Neural progenitor cell (in vitro differentiated cells): ENCODE results near the gene GABARAPL2. TPM values are rescaled to one million over a fixed set of nuclear protein-coding genes. Genes with fewer than 3 reads are reported as not detected.

Experiments
- DNase-seq: peaks from one replicate; pipeline ENCODE4 v3.0.0-alpha.2; 2016; ENCODE audit warnings: low spot score
- H2AFZ ChIP-seq: fragments of 200-600 bp; sonication (generic); replicated peaks from 2 replicates; pipeline ENCODE4 v1.6.1; 2016; ENCODE audit warnings: antibody characterized with exemption
- H3F3A ChIP-seq: fragments of 200-600 bp; sonication (generic); 2 replicates; pipeline ENCODE4 v1.6.1; 2016; ENCODE audit warnings: antibody characterized with exemption, low read depth
- H3K27ac ChIP-seq: fragments of 200-600 bp; sonication (generic); 2 replicates; pipeline ENCODE4 v1.5.1; 2016; ENCODE audit warnings: mild to moderate bottlenecking
- H3K27me3 ChIP-seq: fragments of 200-600 bp; sonication (generic); 2 replicates; pipeline ENCODE4 v1.6.1; 2016; ENCODE audit warnings: mild to moderate bottlenecking, moderate library complexity
- H3K36me3 ChIP-seq: fragments of 200-600 bp; sonication (generic); 2 replicates; pipeline ENCODE4 v1.5.1; 2016
- H3K4me1 ChIP-seq: fragments of 200-600 bp; sonication (generic); 2 replicates; pipeline ENCODE4 v1.6.1; 2016; ENCODE audit warnings: mixed run types
- H3K4me2 ChIP-seq: fragments of 200-600 bp; sonication (generic); 2 replicates; pipeline ENCODE4 v1.6.1; 2016
- H3K4me3 ChIP-seq: fragments of 200-600 bp; sonication (generic); 2 replicates; pipeline ENCODE4 v1.5.1; 2016
- H3K79me2 ChIP-seq: fragments of 200-600 bp; sonication (generic); 2 replicates; pipeline ENCODE4 v1.6.1; 2016; ENCODE audit warnings: low read depth
- H3K9ac ChIP-seq: fragments of 200-600 bp; sonication (generic); 2 replicates; pipeline ENCODE4 v1.6.1; 2016
- H3K9me3 ChIP-seq: fragments of 200-600 bp; sonication (generic); 2 replicates; pipeline ENCODE4 v1.5.1; 2016; ENCODE audit warnings: low read depth
- H4K20me1 ChIP-seq: fragments of 200-600 bp; sonication (generic); 2 replicates; pipeline ENCODE4 v1.6.1; 2016; ENCODE audit warnings: low read depth
- H3K27ac Mint-ChIP-seq: 3 replicates; pipeline ENCODE4 v1.8.0; 2021; ENCODE audit warnings: mixed read lengths
- H3K27me3 Mint-ChIP-seq: 2 replicates; pipeline ENCODE4 v1.8.0; 2022; ENCODE audit warnings: low read depth, mild to moderate bottlenecking, inconsistent platforms, moderate library complexity, mixed read lengths; ENCODE audit not compliant: insufficient read depth
- H3K36me3 Mint-ChIP-seq: 3 replicates; pipeline ENCODE4 v1.8.0; 2021; ENCODE audit warnings: mixed read lengths
- H3K4me1 Mint-ChIP-seq: 3 replicates; pipeline ENCODE4 v1.8.0; 2021; ENCODE audit warnings: mixed read lengths
- H3K4me3 Mint-ChIP-seq: 3 replicates; pipeline ENCODE4 v1.8.0; 2021; ENCODE audit warnings: mild to moderate bottlenecking, moderate library complexity, mixed read lengths
- H3K9me3 Mint-ChIP-seq: 3 replicates; pipeline ENCODE4 v1.8.0; 2020; ENCODE audit warnings: mixed read lengths
- CTCF ChIP-seq: fragments of 200-600 bp; sonication (generic); IDR thresholded peaks from 2 replicates; pipeline ENCODE4 v1.5.1; 2017; ENCODE audit warnings: antibody characterized with exemption, mild to moderate bottlenecking
- EZH2 ChIP-seq: fragments of 200-600 bp; sonication (generic); IDR thresholded peaks from 2 replicates; pipeline ENCODE4 v1.6.1; 2017; ENCODE audit warnings: antibody characterized with exemption, mild to moderate bottlenecking, moderate library complexity
- EZH2phosphoT487 ChIP-seq: fragments of 200-600 bp; sonication (generic); IDR thresholded peaks from 2 replicates; pipeline ENCODE4 v1.6.1; 2017; ENCODE audit warnings: antibody characterized with exemption
- total RNA-seq: library from RNA; depleted of rRNA; stranded (reverse); fragments of >200 nt; gene quantifications from 2 replicates; pipeline ENCODE4 v1.2.3, GENCODE V29; 2015; ENCODE audit warnings: low replicate concordance

Gene GABARAPL2
- total RNA-seq, 1 donor from 2014 or later: 88.2 TPM

- no peak overlapping the region for H3K4me3 ChIP-seq
- H3K9me3 ChIP-seq: no peaks in the 10 kb centered on the region
- H3F3A ChIP-seq: no peaks in the 10 kb centered on the region
- Mint-ChIP-seq H3K4me3 (no peak overlapping the region), H3K36me3 (peaks cover 33% of the 10 kb centered on the region), H3K27me3 (no peaks in the 10 kb centered on the region), H3K4me1 (no peaks in the 10 kb centered on the region), H3K27ac (no peak overlapping the region), H3K9me3 (peaks cover 2% of the 10 kb centered on the region)
- no peaks in the 10 kb centered on the region for H3K4me1 ChIP-seq
- TF ChIP-seq EZH2 (no peak), CTCF (no peak), EZH2phosphoT487 (no peak)
- no peak overlapping the region for H3K4me2 ChIP-seq
- H3K27ac ChIP-seq: no peak overlapping the region
- peaks cover 21% of the 10 kb centered on the region for H3K36me3 ChIP-seq
- no peak for DNase-seq
- no peaks in the 10 kb centered on the region for H3K27me3 ChIP-seq
- no peak overlapping the region for H2AFZ ChIP-seq
- no peak overlapping the region for H3K9ac ChIP-seq
- no peaks in the 10 kb centered on the region for H3K79me2 ChIP-seq
- no peaks in the 10 kb centered on the region for H4K20me1 ChIP-seq
Observed at GRCh38 chr16:75606507-75606906, 40.3 kb downstream of the GABARAPL2 start.

GRCh38 chr16:75614066-75614897 is 48.1 kb downstream of the GABARAPL2 start:
- Mint-ChIP-seq H3K27ac (no peak overlapping the region), H3K36me3 (peaks cover 24% of the 10 kb centered on the region), H3K27me3 (no peaks in the 10 kb centered on the region), H3K9me3 (no peaks in the 10 kb centered on the region), H3K4me1 (no peaks in the 10 kb centered on the region), H3K4me3 (no peak overlapping the region)
- Histone ChIP-seq H3K4me1 (no peaks in the 10 kb centered on the region), H3K27me3 (no peaks in the 10 kb centered on the region), H2AFZ (no peak overlapping the region), H4K20me1 (no peaks in the 10 kb centered on the region), H3K9ac (no peak overlapping the region), H3F3A (no peaks in the 10 kb centered on the region), H3K79me2 (no peaks in the 10 kb centered on the region), H3K36me3 (no peaks in the 10 kb centered on the region), H3K4me2 (no peak overlapping the region), H3K9me3 (no peaks in the 10 kb centered on the region), H3K27ac (no peak overlapping the region), H3K4me3 (no peak overlapping the region)
- DNase-seq: no peak
- no peak for TF ChIP-seq EZH2phosphoT487
- no peak for TF ChIP-seq EZH2
- TF ChIP-seq CTCF: no peak

GRCh38 chr16:75615619-75616018 is 49.4 kb downstream of the GABARAPL2 start:
- H3K9ac ChIP-seq: no peak overlapping the region
- no peak overlapping the region for H3K4me2 ChIP-seq
- no peak for DNase-seq
- H3K4me1 ChIP-seq: no peaks in the 10 kb centered on the region
- no peak overlapping the region for H3K27ac Mint-ChIP-seq
- no peaks in the 10 kb centered on the region for H3K9me3 Mint-ChIP-seq
- no peaks in the 10 kb centered on the region for H4K20me1 ChIP-seq
- H3K4me3 ChIP-seq: no peak overlapping the region
- H3K4me1 Mint-ChIP-seq: peaks cover 1% of the 10 kb centered on the region
- H3K4me3 Mint-ChIP-seq: no peak overlapping the region
- no peaks in the 10 kb centered on the region for H3K36me3 ChIP-seq
- H3K79me2 ChIP-seq: no peaks in the 10 kb centered on the region
- H2AFZ ChIP-seq: no peak overlapping the region
- TF ChIP-seq CTCF (no peak), EZH2 (no peak), EZH2phosphoT487 (no peak)
- H3K27me3 ChIP-seq: no peaks in the 10 kb centered on the region
- H3K36me3 Mint-ChIP-seq: peaks cover 28% of the 10 kb centered on the region
- no peaks in the 10 kb centered on the region for H3K9me3 ChIP-seq
- H3K27ac ChIP-seq: no peak overlapping the region
- no peaks in the 10 kb centered on the region for H3K27me3 Mint-ChIP-seq
- no peaks in the 10 kb centered on the region for H3F3A ChIP-seq
